HTR-8/SVneo (cell line): ENCODE data around the gene INKA1.
"Not testable (repeated sequence)": the region's sequence is repeated elsewhere in the genome, so short reads cannot be mapped to it uniquely, and the experiment has no call there.

Experiments used
- DNase-seq: peaks from one replicate; pipeline ENCODE4 v3.0.0; 2011; ENCODE audit warnings: low spot score, mixed read lengths; ENCODE audit not compliant: insufficient read length
- FAIRE-seq: peaks from 2 replicates; lab custom pipeline; 2011; peaks lifted over from hg19 to GRCh38; lab: Jason Lieb, UNC

Gene INKA1

GRCh38 chr3:49805897-49806701 lies 3.0 kb downstream of the INKA1 start:
- no peak for DNase-seq
- no peak for FAIRE-seq

- FAIRE-seq = no peak
- DNase-seq = no peak
Measured at GRCh38 chr3:49806850-49807249, 3.8 kb downstream of the INKA1 start.

GRCh38 chr3:49807431-49808114 lies 4.5 kb downstream of the INKA1 start:
- no peak for DNase-seq
- FAIRE-seq = no peak

- DNase-seq = no peak
Measured at GRCh38 chr3:49812916-49813496, 9.9 kb downstream of the INKA1 start.

GRCh38 chr3:49813497-49814174 lies 10.6 kb downstream of the INKA1 start, which contains the start of gene UBA7:
UBA7 (minus strand) TSS chr3:49813953; CDS start chr3:49813787, 166 bp downstream.
- FAIRE-seq (no peak), DNase-seq (peak; percentile 70)

More at GRCh38 chr3:49812916-49813496, 9.9 kb downstream of the INKA1 start:
- no peak for FAIRE-seq

GRCh38 chr3:49823131-49823530 lies 20.1 kb downstream of the INKA1 start:
- DNase-seq, FAIRE-seq: not testable (repeated sequence)

GRCh38 chr3:49826016-49826415 lies 23.0 kb downstream of the INKA1 start:
- DNase-seq (no peak), FAIRE-seq (no peak)

GRCh38 chr3:49831341-49831740 lies 28.3 kb downstream of the INKA1 start:
- DNase-seq = no peak
- no peak for FAIRE-seq

- peak; percentile 70 for FAIRE-seq
- peak; percentile 81 for DNase-seq
Measured at GRCh38 chr3:49839193-49839809, 36.2 kb downstream of the INKA1 start.

- FAIRE-seq (no peak), DNase-seq (no peak)
Measured at GRCh38 chr3:49840388-49840787, 37.3 kb downstream of the INKA1 start.

GRCh38 chr3:49841126-49841696 lies 38.1 kb downstream of the INKA1 start:
- no peak for DNase-seq
- FAIRE-seq = peak; percentile 20

GRCh38 chr3:49841806-49842205 lies 38.7 kb downstream of the INKA1 start:
- no peak for FAIRE-seq

GRCh38 chr3:49842843-49843517 lies 39.9 kb downstream of the INKA1 start:
- FAIRE-seq = no peak
- DNase-seq = no peak

More at GRCh38 chr3:49841806-49842205, 38.7 kb downstream of the INKA1 start:
- DNase-seq = no peak

- FAIRE-seq (no peak), DNase-seq (no peak)
Measured at GRCh38 chr3:49844464-49845183, 41.6 kb downstream of the INKA1 start.

- FAIRE-seq = no peak
- DNase-seq = no peak
Measured at GRCh38 chr3:49845694-49846093, 42.6 kb downstream of the INKA1 start.
